Endothelial cell of umbilical vein (primary cell): ENCODE results near the gene EML4. TPM values are rescaled to one million over a fixed set of nuclear protein-coding genes. Genes with fewer than 3 reads are reported as not detected.
"Not testable (repeated sequence)": the region's sequence is repeated elsewhere in the genome, so short reads cannot be mapped to it uniquely, and the experiment has no call there.

Experiments used
- BruUV-seq: library from RNA; stranded (reverse); fragments of 400-500 nt; replicated peaks from 2 replicates; lab custom pipeline; 2021; lab: Mats Ljungman, UMichigan
- CTCF ChIA-PET: fragments of 300-600, 350-600 bp; sonication (Branson Sonifier 250); formaldehyde crosslinking; loops from one replicate; lab custom pipeline; 2021; ENCODE audit warnings: antibody characterized with exemption, inconsistent platforms; lab: Charles Lee
- POLR2A ChIA-PET: fragments of 300-600, 350-600 bp; sonication (Branson Sonifier 250); formaldehyde crosslinking; loops from one replicate; lab custom pipeline; 2021; ENCODE audit warnings: antibody characterized with exemption, inconsistent platforms; lab: Charles Lee
- DNase-seq: peaks from one replicate; pipeline ENCODE4 v3.0.0-alpha.2; 2011; ENCODE audit warnings: low read depth, low spot score
- FAIRE-seq: peaks from 2 replicates; lab custom pipeline; 2011; peaks lifted over from hg19 to GRCh38; lab: Jason Lieb, UNC
- H2AFZ ChIP-seq: 2 replicates; pipeline ENCODE4 v1.6.0; 2012; ENCODE audit warnings: low read depth, low read length, control low read depth, inconsistent platforms
- H3K27ac ChIP-seq: 2 replicates; pipeline ENCODE4 v1.5.1; 2011; ENCODE audit warnings: low read depth, mild to moderate bottlenecking, control low read depth, low read length, moderate library complexity; ENCODE audit not compliant: insufficient read depth
- H3K27me3 ChIP-seq, 2 experiments: 2 replicates each; pipeline versions ENCODE4 v1.6.0 to v1.6.1; 2011; ENCODE audit warnings: low read length in 2 of 2, mixed read lengths in 1 of 2; ENCODE audit not compliant: control insufficient read depth in 2 of 2, insufficient read depth in 2 of 2
- H3K36me3 ChIP-seq, 2 experiments: 2 replicates in 1 of 2; 3 replicates in 1 of 2; pipeline ENCODE4 v1.5.1; 2011; ENCODE audit warnings: low read length in 2 of 2, mild to moderate bottlenecking in 1 of 2, moderate library complexity in 1 of 2; ENCODE audit not compliant: control insufficient read depth in 2 of 2, insufficient read depth in 2 of 2; ENCODE audit errors: extremely low read depth in 1 of 2
- H3K4me1 ChIP-seq: 3 replicates; pipeline ENCODE4 v1.5.1; 2011; ENCODE audit warnings: mild to moderate bottlenecking, low read length; ENCODE audit not compliant: control insufficient read depth, insufficient read depth; ENCODE audit errors: extremely low read depth
- H3K4me2 ChIP-seq: 2 replicates; pipeline ENCODE4 v1.6.1; 2011; ENCODE audit warnings: low read length, control low read depth, mixed read lengths; ENCODE audit not compliant: insufficient read depth
- H3K4me3 ChIP-seq, 3 experiments: fragments of 200-600 bp in 1 of 3; sonication (generic), shearing (Covaris generic) in 1 of 3; replicated peaks in 1 of 3; 2 replicates each; pipeline ENCODE4 v1.5.1; 2011 to 2016; ENCODE audit warnings: control low read depth in 3 of 3, low read length in 3 of 3, mild to moderate bottlenecking in 2 of 3, inconsistent platforms in 1 of 3, low read depth in 1 of 3, moderate library complexity in 1 of 3; ENCODE audit not compliant: insufficient read depth in 1 of 3
- H3K79me2 ChIP-seq: 2 replicates; pipeline ENCODE4 v1.6.0; 2012; ENCODE audit warnings: low read length, inconsistent platforms; ENCODE audit not compliant: control insufficient read depth, insufficient read depth
- H3K9ac ChIP-seq: replicated peaks from 2 replicates; pipeline ENCODE3; 2011; ENCODE audit warnings: low read length, control low read depth; ENCODE audit not compliant: insufficient read depth; ENCODE audit errors: extremely low read depth
- H3K9me1 ChIP-seq: replicated peaks from 3 replicates; pipeline ENCODE4 v1.6.0; 2011; ENCODE audit warnings: mild to moderate bottlenecking, low read length; ENCODE audit not compliant: control insufficient read depth, insufficient read depth; ENCODE audit errors: extremely low read depth
- H3K9me3 ChIP-seq: replicated peaks from 2 replicates; pipeline ENCODE4 v1.5.1; 2012; ENCODE audit warnings: low read length, inconsistent platforms; ENCODE audit not compliant: control insufficient read depth, insufficient read depth
- H4K20me1 ChIP-seq: replicated peaks from 2 replicates; pipeline ENCODE3; 2011; ENCODE audit warnings: mild to moderate bottlenecking, low read length; ENCODE audit not compliant: control insufficient read depth, insufficient read depth; ENCODE audit errors: extremely low read depth
- MAX ChIP-seq: IDR thresholded peaks from 2 replicates; pipeline ENCODE4 v1.6.1; 2011; ENCODE audit not compliant: insufficient read depth, insufficient read length
- MYC ChIP-seq: IDR thresholded peaks from one replicate; pipeline ENCODE4 v1.6.1; 2011; ENCODE audit warnings: mild to moderate bottlenecking, low read depth, low read length
- dilution Hi-C: fragments of 300-500 bp; cut with MboI; formaldehyde crosslinking; loops from one replicate; pipeline ENCODE4 v1.15.0; 2019; ENCODE audit warnings: low sequenced_read_pairs; ENCODE audit not compliant: extremely low pct_ligation_motif_present
- intact Hi-C: fragments of 100-400 bp; cut with micrococcal nuclease; formaldehyde crosslinking; loops from one replicate; pipeline ENCODE4 v1.10.0; 2022
- polyA plus RNA-seq, 4 experiments: library from polyadenylated mRNA; depleted of rRNA in 3 of 4; stranded (reverse) in 3 of 4; unstranded in 1 of 4; fragments of >200 nt; gene quantifications; 2 replicates each; pipeline versions ENCODE4 v1.2.1 to v1.2.3, GENCODE V29; 2011 to 2012; ENCODE audit warnings: missing spikeins in 1 of 4
- total RNA-seq: library from RNA; stranded (reverse); gene quantifications from 2 replicates; pipeline ENCODE4 v1.2.3, GENCODE V29; 2021

The EML4 gene
- total and polyA plus RNA-seq, 2 donors (not counting 3 experiments of a cell fraction or from before 2014, with no cell fraction given), result 13.3 to 32.0 TPM

- Histone ChIP-seq H3K9ac (no peak overlapping the region), H3K9me3 (no peaks in the 10 kb centered on the region), H3K36me3 (peaks cover 0 to 2% of the 10 kb centered on the region in 2 experiments), H2AFZ (no peak overlapping the region), H3K4me1 (peaks cover 17% of the 10 kb centered on the region), H3K27me3 (no peaks in the 10 kb centered on the region), H3K4me2 (no peak overlapping the region), H4K20me1 (no peaks in the 10 kb centered on the region), H3K4me3 (no peak overlapping the region), H3K9me1 (no peaks in the 10 kb centered on the region), H3K79me2 (peaks cover 25% of the 10 kb centered on the region), H3K27ac (no peak overlapping the region)
- CTCF ChIA-PET, result interaction anchor here (1.2 to 1.8 kb wide), 3 partner anchors 17 to 318 kb away, joined by 3 to 6 read pairs (median 6); no protein-coding TSS in a partner anchor
- dilution Hi-C loops, result no loop called here
- intact Hi-C loops, result no loop called here
- TF ChIP-seq MYC, result no peak
- no peak for TF ChIP-seq MAX
- no TSS peak for BruUV-seq
- POLR2A ChIA-PET, result no interaction called here
- peak; percentile 50 for DNase-seq
- peak; percentile 62 for FAIRE-seq
Measured at GRCh38 chr2:42345986-42346385, 176.8 kb downstream of the EML4 start.

DNA sequence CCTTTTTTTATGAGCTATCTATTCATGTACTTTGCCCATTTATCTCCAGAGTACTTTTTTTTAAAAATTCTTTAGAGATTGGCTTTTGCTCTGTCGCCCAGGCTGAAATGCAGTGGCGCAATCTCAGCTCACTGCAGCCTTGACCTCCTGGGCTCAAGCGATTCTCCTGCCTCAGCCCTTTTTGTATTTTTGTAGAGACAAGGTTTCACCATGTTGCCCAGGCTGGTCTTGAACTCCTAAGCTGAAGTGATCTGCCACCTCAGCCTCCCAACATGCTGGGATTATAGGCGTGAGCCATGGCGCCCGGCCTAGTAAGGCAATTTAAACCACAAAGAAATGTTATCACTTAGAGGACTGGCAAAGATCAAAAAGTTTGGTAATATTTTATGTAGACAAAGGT lies 177.7 kb downstream of the EML4 start:
- H3K36me3 ChIP-seq, BruUV-seq, dilution Hi-C loops, H3K9me1 ChIP-seq, H2AFZ ChIP-seq, intact Hi-C loops, FAIRE-seq, H3K9me3 ChIP-seq, H3K27ac ChIP-seq, H3K27me3 ChIP-seq, H4K20me1 ChIP-seq, H3K9ac ChIP-seq, H3K4me3 ChIP-seq, DNase-seq, POLR2A ChIA-PET, H3K4me2 ChIP-seq: not testable (repeated sequence)
- Histone ChIP-seq H3K79me2 (peaks cover 28% of the 10 kb centered on the region), H3K4me1 (peaks cover 17% of the 10 kb centered on the region)
- CTCF ChIA-PET, result interaction anchor here (0.6 to 1.8 kb wide), 5 partner anchors 18 to 317 kb away, joined by 3 to 6 read pairs (median 3); no protein-coding TSS in a partner anchor

DNA sequence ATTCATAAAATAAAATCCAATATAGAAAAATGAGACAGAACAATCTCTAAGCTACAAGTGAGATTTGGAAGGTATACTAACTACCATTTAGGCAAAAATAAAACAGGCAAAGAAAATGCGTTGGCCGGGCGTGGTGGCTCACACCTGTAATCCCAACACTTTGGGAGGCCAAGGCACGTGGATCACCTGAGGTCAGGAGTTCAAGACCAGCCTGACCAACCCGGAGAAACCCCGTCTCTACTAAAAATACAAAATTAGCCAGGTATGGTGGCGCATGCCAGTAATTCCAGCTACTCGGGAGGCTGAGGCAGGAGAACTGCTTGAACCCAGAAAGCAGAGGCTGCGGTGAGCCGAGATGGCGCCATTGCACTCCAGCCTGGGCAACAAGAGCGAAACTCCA lies 178.4 kb downstream of the EML4 start:
- H3K27me3 ChIP-seq, BruUV-seq, H3K36me3 ChIP-seq, H3K9ac ChIP-seq, dilution Hi-C loops, H3K9me1 ChIP-seq, H3K4me2 ChIP-seq, H4K20me1 ChIP-seq, H3K4me3 ChIP-seq, intact Hi-C loops, H3K9me3 ChIP-seq, H3K27ac ChIP-seq, DNase-seq, H2AFZ ChIP-seq, FAIRE-seq, POLR2A ChIA-PET: not testable (repeated sequence)
- CTCF ChIA-PET, result interaction anchor here (1.8 kb wide), 1 partner anchor 19 kb away, joined by 6 read pairs; no protein-coding TSS in a partner anchor
- H3K4me1 ChIP-seq, result peaks cover 11% of the 10 kb centered on the region
- H3K79me2 ChIP-seq, result peaks cover 34% of the 10 kb centered on the region
